HepG2 (cell line): ENCODE results near the gene TANC2. TPM values are rescaled to one million over a fixed set of nuclear protein-coding genes. Genes with fewer than 3 reads are reported as not detected.

ENCODE experiments used
- ATAC-seq: fragments of 200-7000 bp; cut with Tn5 transposase; 3 replicates; pipeline ENCODE4 v1.9.1; 2020; ENCODE audit warnings: mild to moderate bottlenecking, moderate library complexity
- BruUV-seq: library from RNA; stranded (reverse); fragments of 400-500 nt; replicated peaks from 2 replicates; lab custom pipeline; 2021; lab: Mats Ljungman, UMichigan
- CTCF ChIA-PET: fragments of 300-600 bp; formaldehyde crosslinking; extraction: SDS; loops from one replicate; lab custom pipeline; 2021; ENCODE audit warnings: low total read pairs, inconsistent platforms, low intra/inter-chr PET ratio; lab: Yijun Ruan, JAX
- POLR2A ChIA-PET: fragments of 350-600 bp; sonication (Branson Sonifier 250); formaldehyde crosslinking; loops from one replicate; lab custom pipeline; 2020; ENCODE audit warnings: antibody characterized with exemption, inconsistent platforms; lab: Yijun Ruan, JAX
- DNase-seq: peaks from one replicate; pipeline ENCODE4 v3.0.0-alpha.2; 2015; ENCODE audit warnings: low spot score
- FAIRE-seq: peaks from 3 replicates; lab custom pipeline; 2011; peaks lifted over from hg19 to GRCh38; lab: Jason Lieb, UNC
- H2AFZ ChIP-seq: one replicate; pipeline ENCODE4 v1.6.1; 2011; ENCODE audit warnings: low read length, inconsistent platforms
- H3K27ac ChIP-seq: fragments of 300-600 bp; 3 replicates; pipeline ENCODE4 v1.8.0; 2011; ENCODE audit warnings: mixed run types, mild to moderate bottlenecking, mixed read lengths, low read length, inconsistent platforms; ENCODE audit not compliant: insufficient read depth; ENCODE audit errors: extremely low read length
- H3K27me3 ChIP-seq, 2 experiments: fragments of 200-600 bp in 1 of 2; 2 replicates in 1 of 2; 3 replicates in 1 of 2; pipeline versions ENCODE4 v1.6.0 to v1.8.0; 2011; ENCODE audit warnings: low read length in 2 of 2, mild to moderate bottlenecking in 2 of 2, moderate library complexity in 2 of 2, inconsistent platforms in 1 of 2; ENCODE audit not compliant: insufficient read depth in 2 of 2, control insufficient read depth in 1 of 2
- H3K36me3 ChIP-seq, 2 experiments: fragments of 200-600 bp in 1 of 2; replicated peaks in 1 of 2; 2 replicates in 1 of 2; 3 replicates in 1 of 2; pipeline versions ENCODE4 v1.5.1 to v1.8.0; 2011; ENCODE audit warnings: low read length in 2 of 2, inconsistent platforms in 1 of 2; ENCODE audit not compliant: insufficient read depth in 2 of 2, control insufficient read depth in 1 of 2
- H3K4me1 ChIP-seq: 2 replicates; pipeline ENCODE4 v1.5.1; 2012; ENCODE audit warnings: low read length, inconsistent platforms; ENCODE audit not compliant: insufficient read depth
- H3K4me2 ChIP-seq: 2 replicates; pipeline ENCODE4 v1.6.0; 2011; ENCODE audit warnings: low read depth, low read length, inconsistent platforms
- H3K4me3 ChIP-seq, 3 experiments: fragments of 200-600 bp in 1 of 3; sonication (generic), shearing (Covaris generic) in 1 of 3; replicated peaks in 1 of 3; 2 replicates each; pipeline ENCODE4 v1.5.1; 2011 to 2016; ENCODE audit warnings: low read length in 3 of 3, inconsistent platforms in 2 of 3, low read depth in 2 of 3, mild to moderate bottlenecking in 2 of 3, control low read depth in 1 of 3, mixed read lengths in 1 of 3; ENCODE audit not compliant: insufficient read depth in 1 of 3
- H3K79me2 ChIP-seq: one replicate; pipeline ENCODE4 v1.6.1; 2011; ENCODE audit warnings: low read length, inconsistent platforms; ENCODE audit not compliant: insufficient read depth
- H3K9ac ChIP-seq: 2 replicates; pipeline ENCODE4 v1.6.0; 2011; ENCODE audit warnings: mild to moderate bottlenecking, low read depth, low read length, inconsistent platforms; ENCODE audit not compliant: insufficient read depth
- H3K9me3 ChIP-seq: 2 replicates; pipeline ENCODE4 v1.5.1; 2012; ENCODE audit warnings: mild to moderate bottlenecking, low read length
- H4K20me1 ChIP-seq: 2 replicates; pipeline ENCODE4 v1.6.0; 2011; ENCODE audit warnings: inconsistent platforms, mild to moderate bottlenecking, low read length, moderate library complexity; ENCODE audit not compliant: insufficient read depth
- DDIT3 ChIP-seq: sonication (generic); formaldehyde crosslinking; IDR thresholded peaks from 2 replicates; pipeline ENCODE4 v1.4.0; 2020; ENCODE audit warnings: mild to moderate bottlenecking, missing genetic modification reagents
- EEA1 ChIP-seq: sonication (generic); formaldehyde crosslinking; IDR thresholded peaks from 2 replicates; pipeline ENCODE4 v1.5.1; 2020; ENCODE audit warnings: mild to moderate bottlenecking, missing genetic modification reagents, borderline replicate concordance
- EED ChIP-seq: sonication (generic); formaldehyde crosslinking; IDR thresholded peaks from 2 replicates; pipeline ENCODE4 v1.5.0; 2020; ENCODE audit warnings: mild to moderate bottlenecking, missing genetic modification reagents
- ETS1 ChIP-seq: sonication (generic); formaldehyde crosslinking; IDR thresholded peaks from 2 replicates; pipeline ENCODE4 v1.4.0; 2020; ENCODE audit warnings: missing genetic modification reagents
- IKZF5 ChIP-seq: IDR thresholded peaks from 2 replicates; pipeline ENCODE4 v1.6.1; 2018; ENCODE audit warnings: missing genetic modification reagents, mild to moderate bottlenecking, missing compliant biosample characterization
- MAF1 ChIP-seq: sonication (generic); formaldehyde crosslinking; IDR thresholded peaks from 2 replicates; pipeline ENCODE4 v1.5.0; 2020; ENCODE audit warnings: missing genetic modification reagents, borderline replicate concordance
- NFE2 ChIP-seq: sonication (generic); formaldehyde crosslinking; IDR thresholded peaks from 2 replicates; pipeline ENCODE4 v1.4.0; 2020; ENCODE audit warnings: missing genetic modification reagents
- RBM39 ChIP-seq: fragments of 200-400 bp; formaldehyde crosslinking; IDR thresholded peaks from one replicate; pipeline ENCODE4 v1.6.1; 2018; ENCODE audit warnings: antibody characterized with exemption, mild to moderate bottlenecking, low read depth, low read length; ENCODE audit not compliant: poor library complexity, severe bottlenecking
- SETDB1 ChIP-seq: sonication (generic); formaldehyde crosslinking; IDR thresholded peaks from 2 replicates; pipeline ENCODE4 v1.5.1; 2020; ENCODE audit warnings: missing genetic modification reagents, mild to moderate bottlenecking, borderline replicate concordance
- SRF ChIP-seq: IDR thresholded peaks from 2 replicates; pipeline ENCODE4 v1.6.1; 2011; ENCODE audit warnings: mild to moderate bottlenecking, low read depth, low read length, moderate library complexity
- ZNF138 ChIP-seq: sonication (generic); formaldehyde crosslinking; IDR thresholded peaks from 2 replicates; pipeline ENCODE4 v1.5.0; 2020; ENCODE audit warnings: mild to moderate bottlenecking, low read depth, missing genetic modification reagents
- ZNF337 ChIP-seq: sonication (generic); formaldehyde crosslinking; IDR thresholded peaks from 2 replicates; pipeline ENCODE4 v1.5.1; 2020; ENCODE audit warnings: missing genetic modification reagents, low read depth, mild to moderate bottlenecking, borderline replicate concordance
- ZNF549 ChIP-seq: sonication (generic); formaldehyde crosslinking; IDR thresholded peaks from 2 replicates; pipeline ENCODE4 v1.5.0; 2020; ENCODE audit warnings: missing genetic modification reagents
- ZNF746 ChIP-seq: sonication (generic); formaldehyde crosslinking; IDR thresholded peaks from 2 replicates; pipeline ENCODE4 v1.8.0; 2022; ENCODE audit warnings: mild to moderate bottlenecking, missing genetic modification reagents
- ZNF776 ChIP-seq: sonication (generic); formaldehyde crosslinking; IDR thresholded peaks from 2 replicates; pipeline ENCODE4 v1.4.0; 2020; ENCODE audit warnings: mild to moderate bottlenecking, missing genetic modification reagents
- WGBS: methylation state at CpG from one replicate; pipeline ENCODE4 v1.1.6; 2017; ENCODE audit warnings: low lambda C conversion rate; 5-methylcytosine and 5-hydroxymethylcytosine counted together
- in situ Hi-C: cut with HindIII; loops from 2 replicates; pipeline ENCODE4 v1.10.0; 2017; ENCODE audit warnings: low pct_unique_long_range_greater_than_20kb; ENCODE audit not compliant: extremely low pct_ligation_motif_present
- intact Hi-C: fragments of 100-400 bp; cut with micrococcal nuclease; formaldehyde crosslinking; loops from one replicate; pipeline ENCODE4 v1.10.0; 2022; ENCODE audit not compliant: unreplicated experiment
- polyA plus RNA-seq, 8 experiments: library from polyadenylated mRNA; depleted of rRNA in 3 of 8; stranded (reverse) in 7 of 8; unstranded in 1 of 8; fragments of >200 nt; fragmentation: Illumina TruSeq in 4 of 8; extraction: Trizol in 4 of 8; gene quantifications; 2 replicates each; pipeline versions ENCODE4 v1.2.1 to v1.2.3, GENCODE V29; 2011 to 2016; ENCODE audit warnings: low read depth in 4 of 8, missing spikeins in 1 of 8, mixed read lengths in 1 of 8; ENCODE audit not compliant: insufficient read depth in 1 of 8
- total RNA-seq, 5 experiments: library from RNA; depleted of rRNA; stranded (reverse); fragments of >200 nt; fragmentation: Illumina TruSeq; extraction: Trizol; gene quantifications; 2 replicates each; pipeline ENCODE4 v1.2.3, GENCODE V29; 2016; ENCODE audit warnings: low read depth in 1 of 5

Gene TANC2
- total and polyA plus RNA-seq, 2 of the 13 experiments (the other 11 are each of a cell fraction or from before 2014, with no cell fraction given) = 0.08 to 0.20 TPM

DNA sequence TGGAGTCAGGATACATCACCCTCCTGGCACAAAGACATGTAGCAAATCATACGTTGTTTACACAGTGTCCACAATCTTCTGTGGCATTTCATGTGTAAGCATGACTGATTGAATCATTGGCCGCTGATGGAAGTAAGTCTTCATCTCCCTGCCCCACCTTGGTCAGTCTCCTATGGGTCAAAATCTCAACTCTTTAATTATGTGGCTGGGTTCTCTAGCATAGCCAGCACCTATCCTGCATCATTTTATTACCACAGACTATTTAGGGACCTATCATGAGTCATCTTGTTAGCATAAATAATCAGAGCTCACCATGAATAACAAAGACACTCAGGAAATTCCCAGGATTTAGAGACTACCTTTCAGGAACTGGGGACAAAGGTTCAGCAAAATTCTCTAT, 15.9 kb downstream of the TANC2 start:
- no TSS peak for BruUV-seq
- ChIA-PET CTCF (no interaction called here), POLR2A (no interaction called here)
- Histone ChIP-seq H3K4me2 (no peak overlapping the region), H3K36me3 (no peaks in the 10 kb centered on the region), H3K9ac (no peak overlapping the region), H3K4me3 (no peak overlapping the region), H4K20me1 (no peaks in the 10 kb centered on the region), H3K4me1 (no peaks in the 10 kb centered on the region), H2AFZ (no peak overlapping the region), H3K9me3 (peaks cover 21% of the 10 kb centered on the region), H3K79me2 (no peaks in the 10 kb centered on the region), H3K27me3 (no peaks in the 10 kb centered on the region; a peak in 1 of 5 replicates), H3K27ac (no peak overlapping the region)
- DNase-seq (no peak), ATAC-seq (no peak), FAIRE-seq (no peak)
- in situ Hi-C loops (no loop called here), intact Hi-C loops (no loop called here)
- TF ChIP-seq ETS1 (CRISPR knock-in tag) (no peak), DDIT3 (CRISPR knock-in tag) (no peak), ZNF776 (no peak), EED (no peak)
- 0% methylated on average over 2 of the region's 2 CpGs for WGBS

GRCh38 chr17:62984801-62985200, 18.8 kb downstream of the TANC2 start:
- Histone ChIP-seq H3K27me3 (peaks cover 0 to 4% of the 10 kb centered on the region in 2 experiments; a peak in 2 of 5 replicates), H2AFZ (no peak overlapping the region), H3K27ac (no peak overlapping the region), H3K9me3 (peaks cover 21% of the 10 kb centered on the region), H3K4me1 (no peaks in the 10 kb centered on the region), H4K20me1 (no peaks in the 10 kb centered on the region), H3K36me3 (no peaks in the 10 kb centered on the region), H3K79me2 (no peaks in the 10 kb centered on the region), H3K4me2 (no peak overlapping the region), H3K9ac (no peak overlapping the region), H3K4me3 (no peak overlapping the region)
- ATAC-seq (no peak), FAIRE-seq (no peak), DNase-seq (no peak)
- intact Hi-C loops = no loop called here
- ChIA-PET POLR2A (no interaction called here), CTCF (no interaction called here)
- BruUV-seq = no TSS peak
- WGBS = 7% methylated on average over 1 of the region's 1 CpG
- in situ Hi-C loops = no loop called here
- TF ChIP-seq EEA1 (no peak), ZNF337 (no peak), ZNF549 (CRISPR knock-in tag) (no peak), MAF1 (CRISPR knock-in tag) (no peak), ZNF138 (CRISPR knock-in tag) (no peak), NFE2 (CRISPR knock-in tag) (no peak), RBM39 (no peak), ZNF746 (CRISPR knock-in tag) (no peak), IKZF5 (CRISPR knock-in tag) (no peak), SETDB1 (CRISPR knock-in tag) (no peak), SRF (no peak)
